OCI-LY1 (cell line): ENCODE results near the gene NEB.

Source experiments
- H2AFZ ChIP-seq: fragments of 200-600 bp; sonication (generic), shearing (Covaris generic); 2 replicates; pipeline ENCODE4 v1.6.0; 2014; ENCODE audit warnings: antibody characterized with exemption, mild to moderate bottlenecking, low read length
- H3F3A ChIP-seq: fragments of 200-600 bp; sonication (generic), shearing (Covaris generic); 2 replicates; pipeline ENCODE4 v1.6.0; 2014; ENCODE audit warnings: mild to moderate bottlenecking, antibody characterized with exemption, low read length, moderate library complexity; ENCODE audit not compliant: insufficient read depth
- H3K27ac ChIP-seq: fragments of 200-600 bp; sonication (generic); 2 replicates; pipeline ENCODE4 v1.5.1; 2014; ENCODE audit warnings: low read length, mixed run types, mild to moderate bottlenecking, low read depth; ENCODE audit not compliant: poor library complexity, severe bottlenecking
- H3K27me3 ChIP-seq: fragments of 200-600 bp; sonication (generic); 2 replicates; pipeline ENCODE4 v1.6.0; 2014; ENCODE audit warnings: antibody characterized with exemption, mild to moderate bottlenecking, low read length, moderate library complexity; ENCODE audit not compliant: insufficient read depth
- H3K36me3 ChIP-seq: fragments of 200-600 bp; sonication (generic); 2 replicates; pipeline ENCODE4 v1.6.1; 2014; ENCODE audit warnings: mild to moderate bottlenecking, antibody characterized with exemption, low read length, moderate library complexity, mixed read lengths; ENCODE audit not compliant: insufficient read depth
- H3K4me1 ChIP-seq: fragments of 200-600 bp; sonication (generic); 2 replicates; pipeline ENCODE4 v1.5.1; 2014; ENCODE audit warnings: mild to moderate bottlenecking, low read length, moderate library complexity; ENCODE audit not compliant: insufficient read depth, severe bottlenecking
- H3K4me2 ChIP-seq: fragments of 200-600 bp; sonication (generic), shearing (Covaris generic); 2 replicates; pipeline ENCODE4 v1.6.1; 2014; ENCODE audit warnings: low read length
- H3K4me3 ChIP-seq: fragments of 200-600 bp; sonication (generic); 2 replicates; pipeline ENCODE4 v1.5.1; 2014; ENCODE audit warnings: low read length, low read depth, mild to moderate bottlenecking, mixed read lengths; ENCODE audit not compliant: poor library complexity, severe bottlenecking
- H3K79me2 ChIP-seq: fragments of 200-600 bp; shearing (Covaris generic); 2 replicates; pipeline ENCODE4 v1.6.1; 2016; ENCODE audit warnings: mixed run types, low read length, mixed read lengths; ENCODE audit not compliant: insufficient read depth
- H3K9ac ChIP-seq: fragments of 200-600 bp; sonication (generic), shearing (Covaris generic); 2 replicates; pipeline ENCODE4 v1.6.1; 2014; ENCODE audit warnings: mild to moderate bottlenecking, low read length, mixed read lengths
- H3K9me2 ChIP-seq: fragments of 200-600 bp; sonication (generic), shearing (Covaris generic); 2 replicates; pipeline ENCODE4 v1.6.1; 2014; ENCODE audit warnings: low read depth, mild to moderate bottlenecking, low read length, mixed read lengths
- H3K9me3 ChIP-seq: fragments of 200-600 bp; shearing (Covaris generic); 2 replicates; pipeline ENCODE4 v1.6.1; 2014; ENCODE audit warnings: low read length, mixed read lengths
- H4K20me1 ChIP-seq: fragments of 200-600 bp; sonication (generic), shearing (Covaris generic); 2 replicates; pipeline ENCODE4 v1.6.0; 2016; ENCODE audit warnings: mild to moderate bottlenecking, low read length; ENCODE audit not compliant: insufficient read depth
- CTCF ChIP-seq: fragments of 200-600 bp; sonication (generic), shearing (Covaris generic); IDR thresholded peaks from 2 replicates; pipeline ENCODE4 v1.5.1; 2017; ENCODE audit warnings: mild to moderate bottlenecking, antibody characterized with exemption, low read length, moderate library complexity, mixed read lengths
- EZH2 ChIP-seq: fragments of 200-600 bp; sonication (generic), shearing (Covaris generic); IDR thresholded peaks from 2 replicates; pipeline ENCODE4 v1.8.0; 2017; ENCODE audit warnings: borderline replicate concordance, mixed run types, mild to moderate bottlenecking, antibody characterized with exemption, low read length, moderate library complexity, mixed read lengths

NEB gene

GRCh38 chr2:151695778-151696177 lies 38.5 kb downstream of the NEB start:
- no peak overlapping the region for H3K27ac ChIP-seq
- no peak overlapping the region for H3K4me3 ChIP-seq
- no peaks in the 10 kb centered on the region for H3F3A ChIP-seq
- no peaks in the 10 kb centered on the region for H3K4me1 ChIP-seq
- TF ChIP-seq EZH2 = no peak
- TF ChIP-seq CTCF = no peak
- H3K9me2 ChIP-seq = no peaks in the 10 kb centered on the region
- no peak overlapping the region for H3K4me2 ChIP-seq
- H3K36me3 ChIP-seq = no peaks in the 10 kb centered on the region
- H3K27me3 ChIP-seq = no peaks in the 10 kb centered on the region
- no peak overlapping the region for H3K9ac ChIP-seq
- H2AFZ ChIP-seq = no peak overlapping the region
- H4K20me1 ChIP-seq = no peaks in the 10 kb centered on the region
- H3K79me2 ChIP-seq = no peaks in the 10 kb centered on the region
- H3K9me3 ChIP-seq = no peaks in the 10 kb centered on the region

- H3K4me3 ChIP-seq = no peak overlapping the region
- TF ChIP-seq CTCF = peak; percentile 13; the same call in 1 of the 2 replicates
- no peak for TF ChIP-seq EZH2
- H3K4me1 ChIP-seq = no peaks in the 10 kb centered on the region
- H2AFZ ChIP-seq = no peak overlapping the region
- H3K9ac ChIP-seq = no peak overlapping the region
- H3F3A ChIP-seq = no peaks in the 10 kb centered on the region
- no peaks in the 10 kb centered on the region for H3K36me3 ChIP-seq
- H3K9me2 ChIP-seq = no peaks in the 10 kb centered on the region
- no peaks in the 10 kb centered on the region for H3K9me3 ChIP-seq
- H3K79me2 ChIP-seq = no peaks in the 10 kb centered on the region
- no peak overlapping the region for H3K27ac ChIP-seq
- H4K20me1 ChIP-seq = no peaks in the 10 kb centered on the region
- no peak overlapping the region for H3K4me2 ChIP-seq
- H3K27me3 ChIP-seq = no peaks in the 10 kb centered on the region
Measured at GRCh38 chr2:151691631-151692030, 42.6 kb downstream of the NEB start.

- H3K9me3 ChIP-seq = no peaks in the 10 kb centered on the region
- H2AFZ ChIP-seq = no peak overlapping the region
- no peak overlapping the region for H3K4me2 ChIP-seq
- no peaks in the 10 kb centered on the region for H3K9me2 ChIP-seq
- no peaks in the 10 kb centered on the region for H3F3A ChIP-seq
- TF ChIP-seq CTCF (no peak), EZH2 (no peak)
- H3K4me1 ChIP-seq = no peaks in the 10 kb centered on the region
- H3K27ac ChIP-seq = no peak overlapping the region
- no peaks in the 10 kb centered on the region for H3K79me2 ChIP-seq
- no peaks in the 10 kb centered on the region for H3K36me3 ChIP-seq
- no peak overlapping the region for H3K4me3 ChIP-seq
- H4K20me1 ChIP-seq = no peaks in the 10 kb centered on the region
- no peak overlapping the region for H3K9ac ChIP-seq
- no peaks in the 10 kb centered on the region for H3K27me3 ChIP-seq
Measured at GRCh38 chr2:151688719-151689118, 45.6 kb downstream of the NEB start.
